Articular chondrocyte of knee joint (primary cell): ENCODE measurements around the gene XPO5. TPM values are rescaled to one million over a fixed set of nuclear protein-coding genes. Genes with fewer than 3 reads are reported as not detected.

Source experiments
- small RNA-seq: library from RNA; depleted of rRNA; stranded (forward); fragments of <200 nt; gene quantifications from one replicate; pipeline ENCODE3, GENCODE V24; 2012
- total RNA-seq: library from RNA; depleted of rRNA; stranded (reverse); fragments of >200 nt; gene quantifications from 2 replicates; pipeline ENCODE4 v1.2.3, GENCODE V29; 2012

The XPO5 gene
- 25.8 and 26.0 TPM in 2 replicates for total RNA-seq

GRCh38 chr6:43575772-43576551, at the start of gene XPO5, which contains the start of gene POLH:
Gene XPO5, minus strand, starts transcription at chr6:43576038. Its CDS starts 174 bp downstream, at chr6:43575864.
Gene POLH, plus strand, starts transcription at chr6:43576185. Its CDS starts 6,135 bp downstream, at chr6:43582320.

GRCh38 chr6:43516697-43517504, 58.9 kb downstream of the XPO5 start, which contains the start of the genes POLR1C and YIPF3:
Gene POLR1C, plus strand, starts transcription at chr6:43517089. Its CDS starts 21 bp downstream, at chr6:43517110.
Gene YIPF3, minus strand, starts transcription at chr6:43516926. Its CDS starts 119 bp downstream, at chr6:43516807.

DNA sequence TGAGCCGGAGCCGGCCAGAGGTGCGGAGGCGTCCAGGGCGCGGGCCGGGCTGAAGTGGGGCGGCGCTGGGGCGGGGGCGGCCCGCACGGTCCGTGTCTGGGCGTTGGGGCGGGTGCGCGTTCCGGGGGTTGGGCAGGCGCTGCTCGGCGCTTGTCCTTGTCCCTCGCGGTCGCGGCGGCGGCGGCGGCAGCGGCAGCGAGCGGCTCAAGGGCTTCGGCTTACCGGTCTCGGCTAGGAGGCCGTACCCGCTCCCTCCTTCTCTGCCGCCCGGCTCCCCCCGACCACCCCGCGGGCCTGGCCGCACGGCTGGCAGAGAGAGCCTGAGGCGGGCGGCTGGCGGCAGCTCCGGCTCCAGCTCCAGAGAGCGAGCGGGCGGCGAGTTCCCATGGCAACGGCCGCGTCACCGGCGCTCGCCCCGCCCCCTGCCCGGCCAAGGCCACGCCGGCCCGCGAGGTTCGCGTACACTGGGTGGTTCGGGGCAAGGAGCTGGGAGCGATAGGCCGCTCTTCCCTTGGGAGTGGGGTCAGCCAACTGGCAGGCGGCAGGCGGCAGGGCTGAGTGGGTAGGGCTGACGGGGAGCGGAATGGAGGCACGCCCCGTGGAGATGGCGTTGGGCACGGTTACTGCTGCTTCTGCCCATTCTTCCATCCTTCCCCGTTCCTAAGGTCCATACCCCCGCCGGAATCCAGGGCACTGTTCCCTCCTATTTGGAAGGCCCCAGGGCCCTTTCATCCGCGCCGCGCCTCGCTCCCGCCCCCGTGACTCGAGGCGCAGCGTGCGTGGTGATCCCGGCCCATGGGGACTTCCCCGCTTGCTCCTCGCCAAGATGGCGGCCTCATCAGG, 65.6 kb downstream of the XPO5 start, which contains the start of gene LRRC73:
TSS of gene LRRC73 (minus strand) at position 363 of the 843 bp plus-strand sequence. CDS start 561 bp downstream, outside the sequence.

GRCh38 chr6:43477235-43478007, 98.4 kb downstream of the XPO5 start, which contains the start of gene TJAP1:
Gene TJAP1, plus strand, starts transcription at chr6:43477570. Its CDS starts 21,432 bp downstream, at chr6:43499002.

Small RNA genes within 50 kb of the gene (small RNA-seq; reads per million reads assigned to genes)
- gene RF00426, result not detected
- gene RNU6-1113P, result not detected

Other genes starting within 250 kb of the XPO5 start
- gene ZNF318, start 206.4 kb downstream of the XPO5 start, total RNA-seq, result 14.9 and 15.0 TPM in 2 replicates
- 17.5 and 17.6 TPM in 2 replicates for gene ABCC10, start 148.5 kb downstream of the XPO5 start, total RNA-seq
- gene DLK2, start 120.5 kb downstream of the XPO5 start, total RNA-seq, result 0.11 TPM in 1 of 2 replicates, not detected in the other
- gene TJAP1, start 98.5 kb downstream of the XPO5 start, total RNA-seq, result 12.4 and 13.7 TPM in 2 replicates
- gene LRRC73, start 65.7 kb downstream of the XPO5 start, total RNA-seq, result 0.32 and 0.39 TPM in 2 replicates
- 109 and 122 TPM in 2 replicates for gene YIPF3, start 59.1 kb downstream of the XPO5 start, total RNA-seq
- gene POLR1C, start 58.9 kb downstream of the XPO5 start, total RNA-seq, result 24.3 and 29.1 TPM in 2 replicates
- 20.1 and 28.2 TPM in 2 replicates for gene POLH, start 147 bp upstream of the XPO5 start, total RNA-seq
- 42.7 and 51.7 TPM in 2 replicates for gene GTPBP2, start 53.2 kb upstream of the XPO5 start, total RNA-seq
- 26.1 and 29.3 TPM in 2 replicates for gene MAD2L1BP, start 59.8 kb upstream of the XPO5 start, total RNA-seq
- gene RSPH9, start 69.0 kb upstream of the XPO5 start, total RNA-seq, result 0.65 and 0.86 TPM in 2 replicates
- 28.1 and 29.0 TPM in 2 replicates for gene MRPS18A, start 111.8 kb upstream of the XPO5 start, total RNA-seq
- 68.2 and 78.4 TPM in 2 replicates for gene VEGFA, start 194.2 kb upstream of the XPO5 start, total RNA-seq